GM23338 (cell line): ENCODE data around the gene XIRP2. TPM values are rescaled to one million over a fixed set of nuclear protein-coding genes. Genes with fewer than 3 reads are reported as not detected.

Experiments used
- ATAC-seq: fragments of 200-7000 bp; cut with Tn5 transposase; 3 replicates; pipeline ENCODE4 v1.9.1; 2020
- DNase-seq: peaks from one replicate; pipeline ENCODE4 v3.0.0-alpha.2; 2015; ENCODE audit warnings: low spot score
- H2AFZ ChIP-seq: fragments of 200-600 bp; sonication (generic); 2 replicates; pipeline ENCODE4 v1.8.0; 2016; ENCODE audit warnings: antibody characterized with exemption, mild to moderate bottlenecking, moderate library complexity
- H3F3A ChIP-seq: fragments of 200-600 bp; sonication (generic); replicated peaks from 2 replicates; pipeline ENCODE4 v1.8.0; 2017; ENCODE audit warnings: antibody characterized with exemption, mixed run types, low read depth
- H3K27ac ChIP-seq: fragments of 200-600 bp; sonication (generic); 2 replicates; pipeline ENCODE4 v1.6.1; 2016; ENCODE audit warnings: low read depth
- H3K27me3 ChIP-seq: fragments of 200-600 bp; sonication (generic); 2 replicates; pipeline ENCODE4 v1.8.0; 2016; ENCODE audit warnings: mild to moderate bottlenecking, mixed run types, moderate library complexity; ENCODE audit not compliant: insufficient read depth
- H3K36me3 ChIP-seq: fragments of 200-600 bp; sonication (generic); 2 replicates; pipeline ENCODE4 v1.8.0; 2016; ENCODE audit warnings: mild to moderate bottlenecking; ENCODE audit not compliant: insufficient read depth
- H3K4me1 ChIP-seq: fragments of 200-600 bp; sonication (generic); 2 replicates; pipeline ENCODE4 v1.8.0; 2016; ENCODE audit warnings: mild to moderate bottlenecking, moderate library complexity; ENCODE audit not compliant: insufficient read depth
- H3K4me2 ChIP-seq: fragments of 200-600 bp; sonication (generic); 2 replicates; pipeline ENCODE4 v1.7.1; 2017; ENCODE audit warnings: mixed run types
- H3K4me3 ChIP-seq: fragments of 200-600 bp; sonication (generic); 2 replicates; pipeline ENCODE4 v1.6.1; 2016; ENCODE audit warnings: mixed run types
- H3K79me2 ChIP-seq: fragments of 200-600 bp; sonication (generic); replicated peaks from 2 replicates; pipeline ENCODE4 v1.8.0; 2017; ENCODE audit warnings: mild to moderate bottlenecking; ENCODE audit not compliant: insufficient read depth
- H3K9me2 ChIP-seq: fragments of 200-600 bp; sonication (generic); 2 replicates; pipeline ENCODE4 v1.8.0; 2017; ENCODE audit not compliant: insufficient read depth
- H4K20me1 ChIP-seq: fragments of 200-600 bp; sonication (generic); replicated peaks from 2 replicates; pipeline ENCODE4 v1.8.0; 2017; ENCODE audit warnings: mild to moderate bottlenecking; ENCODE audit not compliant: insufficient read depth
- H3K27ac Mint-ChIP-seq: 2 replicates; pipeline ENCODE4 v1.8.0; 2020; ENCODE audit warnings: inconsistent platforms, mild to moderate bottlenecking, moderate library complexity, mixed read lengths
- H3K27me3 Mint-ChIP-seq: 3 replicates; pipeline ENCODE4 v1.8.0; 2022; ENCODE audit warnings: low read depth, mild to moderate bottlenecking, moderate library complexity, mixed read lengths, inconsistent platforms; ENCODE audit not compliant: insufficient read depth, poor library complexity
- H3K36me3 Mint-ChIP-seq: 3 replicates; pipeline ENCODE4 v1.8.0; 2021; ENCODE audit warnings: low read depth, mild to moderate bottlenecking, inconsistent platforms, moderate library complexity, mixed read lengths
- H3K4me1 Mint-ChIP-seq: 3 replicates; pipeline ENCODE4 v1.8.0; 2020; ENCODE audit warnings: mild to moderate bottlenecking, inconsistent platforms, mixed read lengths
- H3K4me3 Mint-ChIP-seq: 3 replicates; pipeline ENCODE4 v1.8.0; 2021; ENCODE audit warnings: moderate library complexity, mild to moderate bottlenecking, inconsistent platforms, mixed read lengths
- H3K9me3 Mint-ChIP-seq: 3 replicates; pipeline ENCODE4 v1.8.0; 2020; ENCODE audit warnings: moderate library complexity, mild to moderate bottlenecking, inconsistent platforms, mixed read lengths
- CREB1 ChIP-seq: fragments of 250-450 bp; sonication (Bioruptor Pico); IDR thresholded peaks from 2 replicates; pipeline ENCODE4 v1.5.0; 2020; ENCODE audit warnings: low read depth, mild to moderate bottlenecking, moderate library complexity
- ETS1 ChIP-seq: IDR thresholded peaks from 2 replicates; pipeline ENCODE4 v1.6.1; 2016; ENCODE audit warnings: antibody characterized with exemption
- EZH2 ChIP-seq: fragments of 200-600 bp; sonication (generic); IDR thresholded peaks from one replicate; pipeline ENCODE4 v1.8.0; 2017; ENCODE audit warnings: antibody characterized with exemption, mild to moderate bottlenecking, low read depth; ENCODE audit not compliant: unreplicated experiment
- POLR2AphosphoS5 ChIP-seq: IDR thresholded peaks from 2 replicates; pipeline ENCODE4 v1.6.1; 2016; ENCODE audit warnings: antibody characterized with exemption, low read depth
- REST ChIP-seq: IDR thresholded peaks from one replicate; pipeline ENCODE4 v1.6.1; 2018; ENCODE audit warnings: antibody characterized with exemption; ENCODE audit not compliant: unreplicated experiment
- ZNF462 ChIP-seq: fragments of 250-450 bp; sonication (Bioruptor Pico); IDR thresholded peaks from 2 replicates; pipeline ENCODE4 v1.5.0; 2020; ENCODE audit warnings: mild to moderate bottlenecking, moderate library complexity
- polyA plus RNA-seq: library from polyadenylated mRNA; unstranded; fragments of >200 nt; fragmentation: Nextera tagmentation; extraction: Ambion mirVana; gene quantifications from 2 replicates; pipeline ENCODE4 v1.2.1, GENCODE V29; 2016
- total RNA-seq: library from RNA; depleted of rRNA; stranded (reverse); fragments of >200 nt; shearing (Covaris generic); gene quantifications from 2 replicates; pipeline ENCODE4 v1.2.3, GENCODE V29; 2014

Gene XIRP2
- total and polyA plus RNA-seq, 2 experiments from 2014 or later = 0.17 to 0.31 TPM

GRCh38 chr2:166924967-166925366 is 36.7 kb downstream of the XIRP2 start:
- H3K4me3 ChIP-seq = no peak overlapping the region
- H3K4me2 ChIP-seq = no peak overlapping the region
- no peaks in the 10 kb centered on the region for H3K9me2 ChIP-seq
- no peaks in the 10 kb centered on the region for H3K4me1 ChIP-seq
- H3K27me3 ChIP-seq = no peaks in the 10 kb centered on the region
- H2AFZ ChIP-seq = no peak overlapping the region
- no peak overlapping the region for H3K27ac ChIP-seq
- no peak overlapping the region for H3K4me3 Mint-ChIP-seq
- peaks cover 3% of the 10 kb centered on the region; the same call in 1 of the 3 replicates for H3K4me1 Mint-ChIP-seq
- H3K36me3 ChIP-seq = no peaks in the 10 kb centered on the region
- no peaks in the 10 kb centered on the region for H3K79me2 ChIP-seq
- ATAC-seq (no peak), DNase-seq (no peak)
- H3K9me3 Mint-ChIP-seq = no peaks in the 10 kb centered on the region
- no peak for TF ChIP-seq CREB1 (CRISPR knock-in tag)
- H3K36me3 Mint-ChIP-seq = no peaks in the 10 kb centered on the region
- no peak overlapping the region for H3K27ac Mint-ChIP-seq
- no peaks in the 10 kb centered on the region for H3F3A ChIP-seq
- H4K20me1 ChIP-seq = no peaks in the 10 kb centered on the region
- no peaks in the 10 kb centered on the region for H3K27me3 Mint-ChIP-seq

- H3K27ac Mint-ChIP-seq = no peak overlapping the region
- H3K36me3 ChIP-seq = no peaks in the 10 kb centered on the region
- H3K4me3 ChIP-seq = no peak overlapping the region
- no peaks in the 10 kb centered on the region for H3K9me2 ChIP-seq
- no peak overlapping the region for H3K4me2 ChIP-seq
- no peak overlapping the region for H2AFZ ChIP-seq
- no peaks in the 10 kb centered on the region for H3K27me3 ChIP-seq
- H3K27me3 Mint-ChIP-seq = no peaks in the 10 kb centered on the region
- H3K36me3 Mint-ChIP-seq = no peaks in the 10 kb centered on the region
- H3F3A ChIP-seq = no peaks in the 10 kb centered on the region
- no peak overlapping the region for H3K4me3 Mint-ChIP-seq
- peaks cover 3% of the 10 kb centered on the region; the same call in 1 of the 3 replicates for H3K4me1 Mint-ChIP-seq
- no peak for ATAC-seq
- H3K9me3 Mint-ChIP-seq = no peaks in the 10 kb centered on the region
- H3K27ac ChIP-seq = no peak overlapping the region
- H3K79me2 ChIP-seq = no peaks in the 10 kb centered on the region
- DNase-seq = no peak
- TF ChIP-seq CREB1 (CRISPR knock-in tag) = no peak
- TF ChIP-seq EZH2 = no peak
- no peaks in the 10 kb centered on the region for H4K20me1 ChIP-seq
- no peaks in the 10 kb centered on the region for H3K4me1 ChIP-seq
Measured at GRCh38 chr2:166926657-166927056, 38.4 kb downstream of the XIRP2 start.

- H3K27me3 ChIP-seq = no peaks in the 10 kb centered on the region
- H3K9me3 Mint-ChIP-seq = peaks cover 10% of the 10 kb centered on the region; the same call in 2 of the 3 replicates
- H3K27me3 Mint-ChIP-seq = peaks cover 2% of the 10 kb centered on the region
- H3K4me1 Mint-ChIP-seq = no peaks in the 10 kb centered on the region
- no peak overlapping the region for H3K4me3 Mint-ChIP-seq
- H3K9me2 ChIP-seq = no peaks in the 10 kb centered on the region
- DNase-seq = no peak
- H3K27ac Mint-ChIP-seq = no peak overlapping the region
- no peaks in the 10 kb centered on the region for H4K20me1 ChIP-seq
- H3K36me3 Mint-ChIP-seq = no peaks in the 10 kb centered on the region
- H2AFZ ChIP-seq = no peak overlapping the region
- no peaks in the 10 kb centered on the region for H3F3A ChIP-seq
- no peak overlapping the region for H3K4me2 ChIP-seq
- no peaks in the 10 kb centered on the region for H3K36me3 ChIP-seq
- H3K4me1 ChIP-seq = no peaks in the 10 kb centered on the region
- H3K79me2 ChIP-seq = no peaks in the 10 kb centered on the region
- no peak for ATAC-seq
- H3K4me3 ChIP-seq = no peak overlapping the region
- H3K27ac ChIP-seq = no peak overlapping the region
- no peak for TF ChIP-seq ZNF462
- TF ChIP-seq ETS1 = no peak
- TF ChIP-seq REST = no peak
- no peak for TF ChIP-seq POLR2AphosphoS5
Measured at GRCh38 chr2:166932032-166932431, 43.8 kb downstream of the XIRP2 start.
